DOHH2 (cell line): ENCODE measurements around the gene FZD8.

Experiments
- EZH2phosphoT487 ChIP-seq: fragments of 200-600 bp; sonication (generic); IDR thresholded peaks from 2 replicates; pipeline ENCODE4 v1.6.1; 2017; ENCODE audit warnings: borderline replicate concordance, mild to moderate bottlenecking, antibody characterized with exemption, low read length, moderate library complexity, mixed read lengths
- TF ChIP-seq, protein P1 (sequence below): fragments of 200-600 bp; sonication (generic); IDR thresholded peaks from one replicate; pipeline ENCODE4 v1.5.1; 2014; ENCODE audit warnings: antibody characterized with exemption, mild to moderate bottlenecking, low read depth, low read length; ENCODE audit not compliant: poor library complexity, severe bottlenecking

GRCh38 chr10:35626971-35627507, 15.1 kb downstream of the FZD8 start:
- TF ChIP-seq, protein P1, sequence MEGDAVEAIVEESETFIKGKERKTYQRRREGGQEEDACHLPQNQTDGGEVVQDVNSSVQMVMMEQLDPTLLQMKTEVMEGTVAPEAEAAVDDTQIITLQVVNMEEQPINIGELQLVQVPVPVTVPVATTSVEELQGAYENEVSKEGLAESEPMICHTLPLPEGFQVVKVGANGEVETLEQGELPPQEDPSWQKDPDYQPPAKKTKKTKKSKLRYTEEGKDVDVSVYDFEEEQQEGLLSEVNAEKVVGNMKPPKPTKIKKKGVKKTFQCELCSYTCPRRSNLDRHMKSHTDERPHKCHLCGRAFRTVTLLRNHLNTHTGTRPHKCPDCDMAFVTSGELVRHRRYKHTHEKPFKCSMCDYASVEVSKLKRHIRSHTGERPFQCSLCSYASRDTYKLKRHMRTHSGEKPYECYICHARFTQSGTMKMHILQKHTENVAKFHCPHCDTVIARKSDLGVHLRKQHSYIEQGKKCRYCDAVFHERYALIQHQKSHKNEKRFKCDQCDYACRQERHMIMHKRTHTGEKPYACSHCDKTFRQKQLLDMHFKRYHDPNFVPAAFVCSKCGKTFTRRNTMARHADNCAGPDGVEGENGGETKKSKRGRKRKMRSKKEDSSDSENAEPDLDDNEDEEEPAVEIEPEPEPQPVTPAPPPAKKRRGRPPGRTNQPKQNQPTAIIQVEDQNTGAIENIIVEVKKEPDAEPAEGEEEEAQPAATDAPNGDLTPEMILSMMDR = no peak
- TF ChIP-seq EZH2phosphoT487 = no peak
